GM20431 (cell line): Measurements from ENCODE around the gene CHST11.

ENCODE experiments used
- in situ Hi-C: fragments of 300-500 bp; cut with MseI, MboI; formaldehyde crosslinking; loops from one replicate; pipeline ENCODE4 v1.15.0; 2020; ENCODE audit warnings: low sequenced_read_pairs; ENCODE audit not compliant: unreplicated experiment

The CHST11 gene

DNA sequence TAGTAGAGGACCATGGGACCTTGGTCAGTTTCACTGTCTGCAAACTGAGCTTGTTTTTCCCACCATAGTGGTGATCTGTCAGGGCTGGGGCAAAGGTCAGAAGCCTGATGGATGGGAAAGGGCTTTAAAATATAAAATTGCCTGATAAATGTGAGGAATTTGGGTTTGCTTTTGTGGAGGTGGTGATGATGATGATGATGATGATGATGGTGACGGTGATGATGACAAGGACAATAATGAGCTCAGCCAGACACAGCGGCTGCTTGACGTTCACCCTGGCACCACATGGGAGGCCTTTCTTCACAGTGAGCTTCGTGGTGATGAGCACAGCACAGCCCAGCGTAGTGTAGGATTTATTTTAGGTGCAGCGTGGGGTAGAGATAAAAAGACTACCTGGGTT, 257.6 kb downstream of the CHST11 start:
- in situ Hi-C loops: no loop called here

DNA sequence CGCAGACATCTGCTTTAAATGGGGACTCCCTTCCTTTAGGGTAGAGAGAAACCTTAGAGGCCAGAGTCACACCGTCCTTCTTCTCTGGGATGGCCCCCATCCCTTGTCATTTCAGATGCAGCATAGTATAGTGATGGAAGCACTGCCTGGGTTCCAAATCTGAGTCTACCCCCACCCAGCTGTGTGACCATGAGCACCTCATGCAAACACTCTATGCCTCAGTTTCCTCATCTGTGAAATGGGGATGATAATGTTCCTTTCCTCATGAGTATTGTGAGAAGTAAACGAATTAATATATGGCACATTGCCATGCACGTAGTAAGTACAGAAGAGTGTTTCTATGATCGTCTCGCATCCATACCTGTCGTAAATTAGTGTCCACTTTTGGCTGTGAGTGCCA, 259.4 kb downstream of the CHST11 start:
- in situ Hi-C loops: no loop called here

DNA sequence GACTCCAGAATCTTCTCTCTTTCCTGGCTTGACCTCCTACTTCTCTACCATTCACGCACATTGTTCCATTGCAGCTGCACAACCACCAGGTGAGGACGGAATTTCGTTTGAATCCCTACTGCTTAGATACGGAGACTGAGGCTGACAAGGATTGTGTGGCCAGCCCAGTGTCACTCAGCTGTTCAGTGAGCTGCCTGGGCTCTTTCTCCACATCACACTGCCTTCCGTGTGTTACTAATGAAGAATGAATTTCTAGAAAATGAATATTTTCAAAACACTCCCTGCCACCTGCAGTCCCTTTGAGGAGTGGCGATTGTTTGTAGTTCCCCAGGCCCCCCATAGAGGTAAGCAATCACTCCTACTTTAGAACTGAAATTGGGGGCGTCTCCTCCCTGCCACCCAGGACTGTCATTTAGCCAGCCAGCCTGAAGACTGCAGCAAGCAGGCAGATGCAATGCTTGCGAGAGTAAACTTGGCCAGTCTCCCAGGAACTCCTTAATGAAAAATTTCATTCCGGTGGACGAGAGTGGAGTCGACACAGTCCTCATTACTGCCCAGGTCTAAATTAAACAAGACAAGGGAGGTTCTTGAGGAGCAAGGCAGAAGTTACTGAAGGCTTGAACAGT, 261.7 kb downstream of the CHST11 start:
- in situ Hi-C loops: no loop called here

DNA sequence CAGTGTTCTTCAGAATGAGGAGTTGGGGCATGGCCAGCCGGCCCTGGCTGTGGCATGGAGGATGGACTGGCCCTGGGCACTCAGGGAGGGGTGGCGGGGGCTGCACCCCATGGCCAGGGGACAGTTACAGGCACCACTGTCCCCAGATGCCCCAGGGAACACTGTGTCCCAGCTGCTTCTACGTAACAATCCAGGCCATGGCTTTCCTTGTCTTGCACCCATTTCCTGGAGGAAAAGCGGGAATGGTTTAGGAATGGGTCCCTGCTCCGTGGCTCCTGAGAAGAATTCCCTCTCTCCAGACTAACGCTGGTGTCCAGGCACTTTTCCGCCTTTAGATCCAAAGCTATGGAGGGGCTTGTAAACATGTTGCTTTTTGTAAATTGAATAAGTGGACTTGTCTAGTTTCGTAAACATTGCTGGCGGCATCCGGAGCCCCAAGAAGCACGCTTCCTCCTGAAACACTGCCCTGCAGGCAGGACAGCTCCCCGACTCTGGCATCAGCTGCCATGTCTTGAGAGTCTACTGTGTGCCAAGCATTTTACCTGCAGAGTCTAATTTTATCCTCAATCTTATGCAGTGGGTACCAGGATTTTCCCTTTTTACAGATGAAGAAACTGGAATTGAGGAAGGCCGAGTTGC, 263.1 kb downstream of the CHST11 start:
- in situ Hi-C loops: no loop called here

DNA sequence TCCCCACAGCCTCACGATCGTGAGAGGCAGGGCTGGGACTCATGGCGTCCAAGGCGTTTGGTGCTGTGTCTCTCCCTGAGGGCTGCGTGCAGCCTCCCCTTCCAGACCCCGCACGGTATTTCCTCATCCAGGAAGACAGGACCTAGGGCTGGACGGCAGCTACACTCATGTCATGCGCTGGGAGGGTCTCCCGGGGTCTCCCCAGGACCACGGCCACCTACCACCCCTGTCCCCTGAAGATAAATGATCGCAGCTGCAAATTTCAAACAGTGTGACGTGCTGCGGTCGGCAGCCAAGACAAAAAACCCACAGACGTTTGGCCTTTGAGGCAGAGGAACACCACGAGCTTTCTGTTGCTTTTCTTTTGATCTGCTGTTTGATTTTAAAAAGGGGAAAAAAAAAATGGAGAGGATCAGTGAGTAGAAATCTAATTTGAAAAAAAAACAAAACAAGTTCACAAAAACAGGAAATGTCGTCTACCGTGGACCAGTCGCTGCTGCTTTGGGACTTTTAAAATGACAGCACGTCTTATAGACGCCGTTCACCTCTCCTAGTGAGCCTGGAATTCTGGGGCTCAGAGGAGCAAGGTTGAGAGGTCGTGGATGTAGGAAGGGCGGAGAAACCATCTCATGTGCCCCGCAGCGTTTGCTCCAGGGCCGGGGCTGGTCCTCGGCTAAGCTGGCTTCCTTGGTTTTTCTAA, 263.7 kb downstream of the CHST11 start:
- in situ Hi-C loops: no loop called here

DNA sequence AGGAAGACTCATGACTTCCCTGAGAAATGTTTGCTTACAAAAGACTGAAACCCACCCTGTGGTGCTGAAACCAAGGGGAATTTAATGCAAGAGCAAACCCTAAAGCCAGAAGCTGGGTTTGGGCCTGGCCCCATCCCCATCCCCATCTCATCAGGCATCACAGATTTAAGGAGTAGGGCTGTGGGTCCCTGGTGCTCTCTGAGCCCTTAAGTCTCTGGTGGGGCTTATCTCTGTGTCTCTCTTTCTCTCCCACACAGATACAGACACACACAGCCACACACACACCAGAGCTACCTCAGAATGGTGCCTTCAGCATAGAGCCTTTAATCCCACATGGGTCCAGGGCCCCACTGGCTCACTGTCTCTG, 264.3 kb downstream of the CHST11 start:
- in situ Hi-C loops: no loop called here

DNA sequence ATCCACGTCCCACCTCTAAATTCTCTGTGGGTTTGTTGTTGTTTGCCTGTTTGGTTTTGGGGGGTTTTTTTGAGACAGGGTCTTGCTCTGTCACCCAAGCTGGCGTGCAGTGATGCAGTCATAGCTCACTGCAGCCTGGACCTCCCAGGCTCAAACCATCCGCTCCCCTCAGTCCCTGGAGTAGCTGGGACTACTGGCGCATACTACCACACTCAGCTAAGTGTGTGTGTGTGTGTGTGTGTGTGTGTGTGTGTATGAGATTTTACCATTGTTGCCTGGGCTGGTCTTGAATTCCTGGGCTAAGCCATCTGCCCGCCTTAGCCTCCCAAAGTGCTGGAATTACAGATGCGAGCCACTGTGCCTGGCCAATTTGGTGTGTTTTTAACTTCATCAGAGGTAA, 265.2 kb downstream of the CHST11 start:
- in situ Hi-C loops: no loop called here

DNA sequence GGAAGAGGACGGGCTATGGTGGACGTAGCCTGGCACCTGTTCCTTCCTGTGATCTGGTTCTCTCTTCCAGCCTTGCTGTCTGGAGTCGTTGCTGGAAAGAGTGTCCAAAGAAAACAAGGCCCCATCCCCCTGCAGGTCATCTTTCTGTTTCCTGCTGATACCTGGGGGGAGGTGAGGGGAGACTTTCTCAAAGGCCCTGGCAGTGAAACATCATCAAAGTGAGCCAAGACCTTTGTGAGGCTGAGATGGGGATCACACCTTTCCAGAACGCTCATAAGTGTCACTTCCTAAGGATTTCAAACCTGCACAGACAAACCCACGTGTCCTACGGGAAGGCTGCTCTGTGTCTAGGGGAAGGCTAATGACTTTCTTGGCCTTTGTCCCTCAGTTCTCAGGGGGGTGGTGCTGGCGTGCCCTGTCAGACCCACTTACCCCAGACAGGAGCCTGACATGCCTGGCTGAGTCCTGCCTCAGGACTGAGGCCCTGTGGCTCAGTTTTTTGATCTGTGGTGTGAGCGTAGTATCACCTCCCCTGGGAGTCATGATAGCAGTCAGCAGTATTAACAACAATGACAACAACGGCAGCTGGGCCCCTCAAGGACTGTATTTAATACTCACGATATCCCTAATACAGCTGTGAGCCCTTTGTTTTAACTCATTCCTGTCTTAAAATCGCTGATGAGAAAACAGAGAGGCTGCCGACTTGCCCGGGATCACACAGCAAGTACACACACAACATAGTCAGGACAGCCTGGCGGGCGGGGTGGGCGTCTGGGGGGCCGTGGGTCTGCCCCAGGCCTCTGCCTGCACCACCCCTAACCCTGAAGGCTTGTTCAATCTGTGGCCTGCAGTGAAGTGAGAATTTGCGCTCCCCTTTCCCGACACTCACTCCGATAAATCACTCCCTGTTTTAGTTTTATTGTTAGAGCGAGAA, 266.1 kb downstream of the CHST11 start:
- in situ Hi-C loops: no loop called here

DNA sequence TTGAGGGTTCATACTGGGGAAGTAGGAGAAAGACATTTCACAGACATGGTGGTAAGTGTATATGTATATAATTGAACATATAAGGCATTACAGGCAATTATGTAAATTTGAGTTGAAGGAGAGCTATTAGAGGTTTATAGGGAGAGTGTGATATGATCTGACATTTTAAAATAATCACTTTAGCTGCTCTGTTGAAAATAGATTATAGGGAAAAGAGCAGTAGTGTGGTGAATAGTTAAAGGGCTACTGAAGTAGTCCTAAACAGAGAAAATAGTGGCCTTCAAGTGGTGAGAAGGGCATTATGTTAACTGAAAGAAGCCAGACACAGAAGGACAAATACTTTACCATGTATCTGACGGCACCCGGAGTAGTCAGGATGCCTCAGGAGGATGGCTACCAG, 267.1 kb downstream of the CHST11 start:
- in situ Hi-C loops: no loop called here

DNA sequence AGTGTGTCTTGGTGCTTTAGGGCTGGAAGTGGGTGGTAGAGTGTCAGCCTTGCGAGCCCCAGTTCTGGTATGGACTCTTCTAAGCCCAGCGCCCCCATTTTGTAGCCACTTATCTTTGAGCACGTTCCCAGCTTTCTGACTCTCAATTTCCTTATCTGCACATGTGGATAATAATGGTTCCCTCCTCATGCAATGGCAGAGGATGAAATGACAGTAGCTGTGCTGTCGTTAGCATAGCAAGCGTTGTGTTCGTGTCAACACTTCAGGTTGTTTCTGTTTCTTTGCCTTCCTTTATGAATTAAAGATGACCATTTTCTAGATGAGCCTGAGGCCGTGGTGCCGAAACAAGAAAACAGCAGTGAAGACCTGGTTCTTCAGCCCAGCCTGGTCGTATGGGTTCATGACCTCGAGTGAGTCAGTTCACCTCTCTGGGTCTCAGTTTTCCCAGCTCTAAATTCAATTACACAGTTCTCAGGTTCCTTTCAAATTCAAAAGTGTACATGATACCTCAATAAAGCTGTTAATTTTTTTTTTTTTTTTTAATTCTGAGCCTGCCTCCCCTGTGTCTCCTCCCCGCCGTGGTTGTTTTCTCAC, 268.3 kb downstream of the CHST11 start:
- in situ Hi-C loops: no loop called here

DNA sequence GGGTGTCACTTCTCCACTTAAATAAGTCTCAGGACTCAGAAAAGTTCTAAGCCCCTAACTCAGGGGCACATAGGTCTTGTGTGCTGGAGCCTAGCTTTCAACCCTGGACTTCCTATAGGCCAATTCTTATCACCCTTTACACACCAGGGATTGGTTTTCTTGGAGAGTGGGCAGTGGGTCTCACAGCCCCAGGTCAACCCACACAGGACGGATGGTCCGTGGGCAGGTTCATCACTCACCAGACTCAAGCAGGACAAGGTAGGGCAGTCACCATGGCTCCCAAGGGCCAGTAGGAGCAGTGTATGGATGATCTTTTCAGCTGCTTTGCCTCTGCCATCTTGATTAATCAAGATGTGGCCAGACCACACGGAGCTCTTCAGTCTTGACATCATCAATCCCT, 268.9 kb downstream of the CHST11 start:
- in situ Hi-C loops: no loop called here

DNA sequence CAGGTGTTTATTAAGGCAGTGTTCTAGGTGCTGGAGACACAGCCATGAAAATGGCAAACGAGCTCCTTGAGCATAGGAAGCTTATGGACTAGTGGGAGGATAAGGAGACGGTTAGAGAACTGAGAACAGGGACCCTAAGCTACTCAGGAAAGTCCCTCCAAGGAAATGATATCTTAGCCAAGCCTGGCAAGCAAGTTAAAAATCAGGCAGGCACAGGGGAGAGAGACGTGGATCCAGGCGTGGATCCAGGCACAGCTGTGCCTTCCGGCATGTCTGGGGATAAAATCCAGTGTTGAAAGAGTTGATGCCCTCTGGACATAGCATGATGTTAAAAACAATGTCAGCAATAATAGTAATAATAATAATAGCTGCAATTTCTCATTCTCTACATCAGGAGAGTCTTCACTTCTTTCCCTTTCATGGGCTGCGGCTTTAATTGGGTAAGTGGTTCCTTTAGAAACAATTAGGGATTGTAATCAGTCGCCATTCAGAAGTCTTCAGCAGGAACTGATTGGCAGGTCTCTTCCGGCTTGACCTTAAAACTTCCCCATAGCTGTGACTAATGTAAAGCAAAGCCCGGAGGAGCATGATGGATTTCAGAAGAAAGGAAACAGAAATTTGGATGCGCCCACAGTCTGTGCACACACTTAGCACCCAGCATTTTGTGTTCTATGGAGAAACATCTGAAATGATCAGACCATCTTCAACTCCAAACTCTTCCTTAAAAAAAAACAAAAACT, 271.1 kb downstream of the CHST11 start:
- in situ Hi-C loops: no loop called here

DNA sequence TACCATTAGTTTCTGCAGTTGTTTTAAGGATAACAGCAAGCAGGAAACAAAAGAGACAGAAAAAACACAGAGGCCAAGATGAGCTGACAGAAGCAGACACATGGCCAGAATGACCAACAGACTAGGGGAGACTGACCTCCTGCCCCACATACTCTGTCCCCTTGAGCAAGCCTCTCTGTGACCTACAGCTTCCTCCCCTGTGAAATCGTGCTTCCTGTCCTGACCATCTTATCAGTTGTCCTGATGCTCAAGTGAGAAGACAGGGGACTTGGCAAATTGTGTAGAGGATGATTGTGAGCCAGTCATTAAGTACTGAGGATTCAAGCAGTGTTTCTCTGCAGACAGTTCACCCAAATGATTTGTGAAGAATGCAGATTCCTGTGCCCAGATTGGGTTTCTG, 272.3 kb downstream of the CHST11 start:
- in situ Hi-C loops: no loop called here

DNA sequence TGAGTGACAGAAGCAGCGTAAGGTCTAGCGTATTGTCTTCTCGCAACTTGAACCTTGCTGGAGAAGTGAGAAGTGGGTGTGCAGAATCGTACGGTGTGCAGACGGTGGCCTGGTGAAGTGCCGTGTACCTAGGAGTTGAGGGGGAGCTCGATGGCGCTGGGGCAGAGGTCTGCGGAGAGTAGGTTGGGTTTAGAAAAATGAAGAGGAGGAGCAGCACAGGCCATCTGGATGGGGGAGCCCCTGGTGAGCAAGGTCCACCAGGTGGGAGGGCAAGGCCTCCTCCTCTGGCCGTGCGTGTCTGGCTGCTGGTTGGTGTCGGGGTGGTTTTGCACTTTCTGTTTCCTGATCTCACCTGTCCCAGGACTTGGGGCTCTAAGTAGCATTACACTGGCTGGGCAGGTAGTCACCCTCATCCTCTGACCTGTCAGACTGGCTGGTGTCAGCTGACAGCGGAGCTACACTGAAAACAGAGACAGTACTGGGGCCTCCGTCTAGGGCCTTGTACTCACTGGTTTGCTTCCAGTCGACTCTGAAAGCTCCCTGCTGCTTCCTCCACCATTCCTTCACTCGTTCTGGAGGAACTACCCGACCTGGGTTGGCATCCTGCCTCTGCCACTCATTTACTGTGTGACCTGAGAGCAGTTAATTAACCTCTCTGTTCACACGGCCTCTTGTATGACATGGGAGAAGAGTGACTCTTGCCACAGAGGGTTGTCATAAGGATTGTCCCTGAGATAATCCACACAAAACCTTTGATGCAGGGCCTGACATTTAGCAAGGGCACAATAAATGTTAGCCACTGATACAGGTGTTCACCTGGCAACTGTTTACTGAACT, 273.1 kb downstream of the CHST11 start:
- in situ Hi-C loops: no loop called here

DNA sequence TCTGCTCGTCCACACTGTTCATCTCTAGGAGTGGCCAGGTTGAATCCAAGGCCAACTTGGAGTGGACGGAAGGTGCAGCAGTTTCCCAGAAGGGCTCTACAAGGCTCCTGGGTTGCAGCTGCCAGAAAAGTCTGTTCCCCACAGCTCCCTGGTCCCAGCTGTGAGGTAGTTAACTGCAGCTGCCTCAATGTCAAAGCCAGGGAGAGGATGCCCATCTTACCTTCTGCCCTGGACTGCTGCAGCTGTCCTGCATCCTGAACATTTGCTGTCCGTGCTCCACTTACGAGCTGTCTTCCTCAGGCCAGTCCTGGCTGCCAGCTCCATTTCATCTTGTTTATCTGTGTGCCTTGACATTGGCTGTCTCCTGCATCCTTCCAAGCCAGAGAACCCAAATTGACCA, 274.0 kb downstream of the CHST11 start:
- in situ Hi-C loops: no loop called here

DNA sequence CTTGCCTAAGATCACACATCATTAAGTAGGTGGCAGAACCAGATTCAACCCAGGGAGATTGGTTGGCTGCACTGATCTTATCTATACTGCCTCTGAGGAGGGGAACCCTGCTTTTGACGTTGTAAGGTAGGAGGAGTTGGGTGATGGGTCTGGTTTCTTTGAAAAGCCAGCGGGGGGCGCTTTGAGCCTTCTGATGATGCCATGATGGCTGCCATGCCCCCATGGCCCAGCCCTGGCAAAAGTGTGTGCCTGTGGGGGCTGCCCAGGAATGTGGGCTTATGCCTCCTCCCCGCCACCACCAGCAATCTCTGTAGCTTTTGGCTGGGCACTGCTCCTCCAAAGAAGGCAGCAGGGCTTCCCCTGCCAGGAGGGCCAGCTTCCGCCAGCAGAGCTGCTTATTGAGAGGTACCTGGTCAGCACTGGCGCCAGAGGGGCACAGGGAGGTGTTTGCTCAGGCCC, 277.0 kb downstream of the CHST11 start:
- in situ Hi-C loops: no loop called here

DNA sequence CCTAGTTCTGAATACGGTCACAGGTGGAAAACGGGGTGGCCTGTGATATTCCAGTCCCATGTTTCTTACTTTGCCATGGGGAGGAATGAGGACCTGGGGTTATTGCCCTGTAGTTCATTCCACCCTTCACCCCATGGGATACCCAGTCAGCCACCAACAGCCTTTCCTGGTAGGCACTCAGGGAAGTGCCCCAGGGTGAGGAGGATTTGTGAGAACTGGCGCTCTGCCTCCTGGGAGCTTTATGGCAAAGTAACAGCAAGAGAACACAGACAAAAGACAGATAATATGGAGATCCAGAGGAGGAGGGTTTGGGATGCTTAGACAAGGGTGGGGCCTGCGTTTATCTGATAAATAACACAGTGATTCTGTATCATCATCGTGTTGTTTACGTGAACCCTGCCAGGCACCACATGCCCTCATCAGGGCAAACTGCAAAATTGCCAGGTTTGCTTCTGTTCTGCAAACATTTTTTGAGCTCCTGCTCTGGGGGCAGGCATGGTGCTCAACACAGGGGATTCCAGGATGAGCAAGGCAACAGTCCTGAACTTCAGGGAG, 277.9 kb downstream of the CHST11 start:
- in situ Hi-C loops: no loop called here

DNA sequence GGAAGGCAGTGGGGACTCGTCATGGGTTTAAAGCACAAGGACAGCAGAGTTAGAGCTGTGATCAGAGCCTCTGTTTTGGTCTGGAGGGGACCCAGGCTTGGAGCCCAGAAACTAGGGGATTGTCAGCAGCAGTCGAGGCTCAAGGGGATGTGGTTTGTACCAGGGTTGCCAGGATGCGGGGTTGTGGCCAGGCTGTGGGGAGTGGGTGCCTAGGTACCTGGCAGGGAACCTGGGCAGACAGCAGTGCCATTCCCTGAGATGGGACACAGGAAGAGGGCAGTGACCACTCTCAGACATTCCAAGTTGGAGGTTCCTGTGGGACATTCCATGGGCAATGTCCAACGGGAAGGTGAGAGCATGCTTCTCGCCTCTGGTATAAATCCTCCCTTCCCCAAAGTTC, 279.1 kb downstream of the CHST11 start:
- in situ Hi-C loops: no loop called here
